ENCODE data around the gene GNAT1. TPM values are rescaled to one million over a fixed set of nuclear protein-coding genes. Genes with fewer than 3 reads are reported as not detected.

GNAT1 gene
- total RNA-seq, 1 experiment from 2014 or later, result not detected

- no peak overlapping the region for H3K18ac ChIP-seq (ENCODE audit: insufficient read length, low read depth, low read length)
Observed at GRCh38 chr3:50160561-50160983, 30.8 kb upstream of the GNAT1 start.

More at GRCh38 chr3:50160561-50160983, 30.8 kb upstream of the GNAT1 start:
- WGBS (ENCODE audit: extremely low coverage, insufficient read length, low lambda C conversion rate), result no CpG with 5 or more reads among the region's 7 CpGs
- H2BK12ac ChIP-seq (ENCODE audit: insufficient read length, low read depth, low read length), result no peak overlapping the region
- H2AFZ ChIP-seq (ENCODE audit: low read length), result no peak overlapping the region
- H3K27ac Mint-ChIP-seq, result no peak overlapping the region
- H3K4me2 ChIP-seq (ENCODE audit: insufficient read depth, insufficient read length, low read length), result no peak overlapping the region
- H3K27me3 ChIP-seq (ENCODE audit: insufficient read depth, low read length), result no peaks in the 10 kb centered on the region
- no peak for TF ChIP-seq CTCF (conservative IDR thresholded peaks at IDR 0.05)
- H4K91ac ChIP-seq (ENCODE audit: insufficient read length, low read depth, low read length), result no peak overlapping the region
- H3K79me2 ChIP-seq (ENCODE audit: insufficient read depth, low read length), result no peaks in the 10 kb centered on the region
- H3K4me1 Mint-ChIP-seq, result peaks cover 40 to 52% of the 10 kb centered on the region in 2 experiments
- peaks cover 13% of the 10 kb centered on the region for H3K23me2 ChIP-seq (ENCODE audit: insufficient read length, low read depth, low read length, poor library complexity, severe bottlenecking)
- H4K5ac ChIP-seq (ENCODE audit: insufficient read length, low read depth, low read length), result no peak overlapping the region
- H3K79me1 ChIP-seq (ENCODE audit: insufficient read depth, low read depth, low read length, poor library complexity, severe bottlenecking), result peaks cover 2% of the 10 kb centered on the region
- no peak overlapping the region for H2BK5ac ChIP-seq (ENCODE audit: insufficient read length, low read length)
- no peak overlapping the region for H2BK15ac ChIP-seq (ENCODE audit: low read depth, low read length)
- DNase-seq, result no peak
- no peak overlapping the region for H2BK20ac ChIP-seq (ENCODE audit: low read depth, low read length, poor library complexity, severe bottlenecking)
- H3K27me3 Mint-ChIP-seq (ENCODE audit: low read depth), result peaks cover 8% of the 10 kb centered on the region; the same call in 1 of the 2 replicates
- no peak overlapping the region for H3T11ph ChIP-seq (ENCODE audit: low read length)
- peaks cover under 1% of the 10 kb centered on the region for H3K4me1 ChIP-seq (ENCODE audit: insufficient read depth, low read length)
- no peak overlapping the region for H3K4me3 Mint-ChIP-seq
- H3K23ac ChIP-seq (ENCODE audit: insufficient read length, low read depth, low read length), result no peak overlapping the region
- H2BK120ac ChIP-seq (ENCODE audit: low read depth, low read length, poor library complexity, severe bottlenecking), result no peak overlapping the region
- no peak overlapping the region for H3K27ac ChIP-seq (ENCODE audit: insufficient read length, low read depth, low read length)
- no peak overlapping the region for H3K14ac ChIP-seq (ENCODE audit: insufficient read depth, low read length)
- H3K9me3 Mint-ChIP-seq, result no peaks in the 10 kb centered on the region
- no peaks in the 10 kb centered on the region for H4K20me1 ChIP-seq (ENCODE audit: control insufficient read depth, insufficient read depth, insufficient read length)
- H3K9ac ChIP-seq (ENCODE audit: extremely low read depth, insufficient read length, low read length), result no peak overlapping the region
- peaks cover 16 to 41% (median 29%) of the 10 kb centered on the region in 3 experiments; a peak in 6 of 7 replicates for H3K36me3 Mint-ChIP-seq (ENCODE audit: insufficient read depth in 1 of 3, low read depth in 3 of 3)
- no peak overlapping the region for H2AK5ac ChIP-seq (ENCODE audit: insufficient read length, low read length)
- H3K9me3 ChIP-seq (ENCODE audit: control insufficient read depth, low read depth, low read length), result no peaks in the 10 kb centered on the region
- H4K8ac ChIP-seq (replicated peaks; ENCODE audit: insufficient read length, low read depth, low read length), result no peak overlapping the region
- no peak overlapping the region for H3K56ac ChIP-seq (ENCODE audit: insufficient read length, low read depth, low read length)
- H3K4ac ChIP-seq (ENCODE audit: low read depth, low read length), result no peak overlapping the region
